Neural progenitor cell (in vitro differentiated cells): ENCODE results near the gene DENND5B.

Experiments used
- CTCF ChIP-seq: fragments of 200-600 bp; sonication (generic); IDR thresholded peaks from 2 replicates; pipeline ENCODE4 v1.5.1; 2017; ENCODE audit warnings: antibody characterized with exemption, mild to moderate bottlenecking
- EZH2 ChIP-seq: fragments of 200-600 bp; sonication (generic); IDR thresholded peaks from 2 replicates; pipeline ENCODE4 v1.6.1; 2017; ENCODE audit warnings: antibody characterized with exemption, mild to moderate bottlenecking, moderate library complexity

GRCh38 chr12:31626270-31626995, 35.5 kb upstream of the DENND5B start:
- TF ChIP-seq EZH2 (no peak), CTCF (no peak)
